ENCODE results near the gene CCL24. TPM values are rescaled to one million over a fixed set of nuclear protein-coding genes. Genes with fewer than 3 reads are reported as not detected.
A peak's percentile ranks its signal among the peaks of the same experiment; 100 is the strongest.
"Not testable (repeated sequence)": the region's sequence is repeated elsewhere in the genome, so short reads cannot be mapped to it uniquely, and the experiment has no call there.

CCL24 gene
- total and polyA plus RNA-seq, 2 donors (not counting 1 experiment from before 2014, with no cell fraction given), result not detected

DNA sequence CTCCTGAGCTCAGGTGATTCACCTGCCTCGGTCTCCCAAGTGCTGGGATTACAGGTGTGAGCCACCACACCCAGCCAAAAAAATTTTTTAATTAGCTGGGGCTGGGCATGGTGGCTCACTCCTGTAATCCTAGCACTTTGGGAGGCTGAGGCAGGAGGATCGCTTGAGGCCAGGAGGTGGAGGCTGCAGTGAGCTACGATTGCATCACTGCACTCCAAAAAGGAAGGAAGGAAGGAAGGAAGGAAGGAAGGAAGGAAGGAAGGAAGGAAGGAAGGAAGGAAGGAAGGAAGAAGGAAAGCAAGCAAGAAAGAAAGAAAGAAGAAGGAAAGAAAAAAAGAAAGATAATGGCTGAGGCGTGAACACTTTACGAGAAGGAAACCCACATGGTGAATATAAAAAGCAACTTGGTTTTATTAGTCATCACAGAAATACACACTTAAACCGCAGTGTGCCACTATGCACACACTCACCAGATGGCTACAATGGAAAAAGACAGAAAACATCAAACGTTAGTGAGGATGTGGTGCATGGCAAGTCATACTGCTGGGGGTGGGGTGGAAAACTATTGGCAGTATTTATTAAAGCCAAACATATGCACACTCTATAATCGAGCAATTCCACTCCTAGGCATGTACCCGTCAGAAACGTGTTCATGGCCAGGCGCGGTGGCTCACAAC lies 37.2 kb downstream of the CCL24 start:
- Histone ChIP-seq H3K9me3 (ENCODE audit: control insufficient read depth, insufficient read depth, low read depth, low read length) (no peaks in the 10 kb centered on the region), H3K9ac (ENCODE audit: insufficient read depth, low read length) (no peak overlapping the region), H3K27ac (ENCODE audit: insufficient read depth, low read length) (no peak overlapping the region), H3K4me1 (ENCODE audit: control insufficient read depth, extremely low read depth, insufficient read depth, low read length) (peaks cover 4% of the 10 kb centered on the region), H3K4me3 (replicated peaks in 1 of 4; ENCODE audit: control extremely low read depth in 1 of 4, insufficient read depth in 1 of 4, low read depth in 3 of 4, low read length in 4 of 4) (no peak overlapping the region), H2AFZ (ENCODE audit: low read length) (no peak overlapping the region), H3K4me2 (ENCODE audit: extremely low read depth, insufficient read depth, low read length) (no peak overlapping the region), H3K79me2 (ENCODE audit: control insufficient read depth, insufficient read depth, low read length) (no peaks in the 10 kb centered on the region), H3K27me3 (ENCODE audit: control insufficient read depth, insufficient read depth, low read length) (no peaks in the 10 kb centered on the region), H3K36me3 (ENCODE audit: control insufficient read depth, insufficient read depth, low read length) (no peaks in the 10 kb centered on the region), H4K20me1 (ENCODE audit: control insufficient read depth, extremely low read depth, insufficient read depth, low read length) (no peaks in the 10 kb centered on the region)
- DNase-seq (ENCODE audit: low read depth in 2 of 2), result peak; percentile 89 to 98
- no peak for TF ChIP-seq EZH2 (IDR thresholded peaks at IDR 0.05; ENCODE audit: low read length, missing control alignments)
- TF ChIP-seq, protein P1, sequence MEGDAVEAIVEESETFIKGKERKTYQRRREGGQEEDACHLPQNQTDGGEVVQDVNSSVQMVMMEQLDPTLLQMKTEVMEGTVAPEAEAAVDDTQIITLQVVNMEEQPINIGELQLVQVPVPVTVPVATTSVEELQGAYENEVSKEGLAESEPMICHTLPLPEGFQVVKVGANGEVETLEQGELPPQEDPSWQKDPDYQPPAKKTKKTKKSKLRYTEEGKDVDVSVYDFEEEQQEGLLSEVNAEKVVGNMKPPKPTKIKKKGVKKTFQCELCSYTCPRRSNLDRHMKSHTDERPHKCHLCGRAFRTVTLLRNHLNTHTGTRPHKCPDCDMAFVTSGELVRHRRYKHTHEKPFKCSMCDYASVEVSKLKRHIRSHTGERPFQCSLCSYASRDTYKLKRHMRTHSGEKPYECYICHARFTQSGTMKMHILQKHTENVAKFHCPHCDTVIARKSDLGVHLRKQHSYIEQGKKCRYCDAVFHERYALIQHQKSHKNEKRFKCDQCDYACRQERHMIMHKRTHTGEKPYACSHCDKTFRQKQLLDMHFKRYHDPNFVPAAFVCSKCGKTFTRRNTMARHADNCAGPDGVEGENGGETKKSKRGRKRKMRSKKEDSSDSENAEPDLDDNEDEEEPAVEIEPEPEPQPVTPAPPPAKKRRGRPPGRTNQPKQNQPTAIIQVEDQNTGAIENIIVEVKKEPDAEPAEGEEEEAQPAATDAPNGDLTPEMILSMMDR (conservative IDR thresholded peaks at IDR 0.05 in 1 of 2, IDR thresholded peaks at IDR 0.05 in 1 of 2; ENCODE audit: low read depth in 1 of 2, low read length in 2 of 2), result no peak

DNA sequence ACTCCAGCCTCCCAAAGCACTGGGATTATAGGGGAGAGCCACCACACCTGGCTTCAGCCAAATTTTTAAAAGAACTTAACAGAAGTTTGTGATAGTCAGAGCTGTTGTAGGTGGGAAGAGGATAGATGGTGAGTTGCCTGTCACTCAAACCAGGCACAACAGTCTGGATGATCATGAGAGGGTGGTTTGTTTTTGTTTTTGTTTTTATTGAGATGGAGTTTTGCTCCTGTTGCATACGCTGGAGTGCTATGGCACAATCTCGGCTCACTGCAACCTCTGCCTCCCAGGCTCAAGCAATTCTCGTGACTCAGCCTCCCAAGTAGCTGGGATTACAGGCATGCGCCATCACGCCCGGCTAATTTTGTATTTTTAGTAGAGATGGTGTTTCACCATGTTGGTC lies 39.6 kb downstream of the CCL24 start:
- not testable (repeated sequence) for H3K9me3 ChIP-seq (ENCODE audit: control insufficient read depth, insufficient read depth, low read depth, low read length); H3K36me3 ChIP-seq (ENCODE audit: control insufficient read depth, insufficient read depth, low read length); H3K4me2 ChIP-seq (ENCODE audit: extremely low read depth, insufficient read depth, low read length); H4K20me1 ChIP-seq (ENCODE audit: control insufficient read depth, extremely low read depth, insufficient read depth, low read length); H3K4me3 ChIP-seq (replicated peaks in 1 of 4; ENCODE audit: control extremely low read depth in 1 of 4, insufficient read depth in 1 of 4, low read depth in 3 of 4, low read length in 4 of 4); H3K79me2 ChIP-seq (ENCODE audit: control insufficient read depth, insufficient read depth, low read length); H3K27ac ChIP-seq (ENCODE audit: insufficient read depth, low read length); H3K27me3 ChIP-seq (ENCODE audit: control insufficient read depth, insufficient read depth, low read length); H3K4me1 ChIP-seq (ENCODE audit: control insufficient read depth, extremely low read depth, insufficient read depth, low read length); H2AFZ ChIP-seq (ENCODE audit: low read length); DNase-seq (ENCODE audit: low read depth in 2 of 2); H3K9ac ChIP-seq (ENCODE audit: insufficient read depth, low read length)

DNA sequence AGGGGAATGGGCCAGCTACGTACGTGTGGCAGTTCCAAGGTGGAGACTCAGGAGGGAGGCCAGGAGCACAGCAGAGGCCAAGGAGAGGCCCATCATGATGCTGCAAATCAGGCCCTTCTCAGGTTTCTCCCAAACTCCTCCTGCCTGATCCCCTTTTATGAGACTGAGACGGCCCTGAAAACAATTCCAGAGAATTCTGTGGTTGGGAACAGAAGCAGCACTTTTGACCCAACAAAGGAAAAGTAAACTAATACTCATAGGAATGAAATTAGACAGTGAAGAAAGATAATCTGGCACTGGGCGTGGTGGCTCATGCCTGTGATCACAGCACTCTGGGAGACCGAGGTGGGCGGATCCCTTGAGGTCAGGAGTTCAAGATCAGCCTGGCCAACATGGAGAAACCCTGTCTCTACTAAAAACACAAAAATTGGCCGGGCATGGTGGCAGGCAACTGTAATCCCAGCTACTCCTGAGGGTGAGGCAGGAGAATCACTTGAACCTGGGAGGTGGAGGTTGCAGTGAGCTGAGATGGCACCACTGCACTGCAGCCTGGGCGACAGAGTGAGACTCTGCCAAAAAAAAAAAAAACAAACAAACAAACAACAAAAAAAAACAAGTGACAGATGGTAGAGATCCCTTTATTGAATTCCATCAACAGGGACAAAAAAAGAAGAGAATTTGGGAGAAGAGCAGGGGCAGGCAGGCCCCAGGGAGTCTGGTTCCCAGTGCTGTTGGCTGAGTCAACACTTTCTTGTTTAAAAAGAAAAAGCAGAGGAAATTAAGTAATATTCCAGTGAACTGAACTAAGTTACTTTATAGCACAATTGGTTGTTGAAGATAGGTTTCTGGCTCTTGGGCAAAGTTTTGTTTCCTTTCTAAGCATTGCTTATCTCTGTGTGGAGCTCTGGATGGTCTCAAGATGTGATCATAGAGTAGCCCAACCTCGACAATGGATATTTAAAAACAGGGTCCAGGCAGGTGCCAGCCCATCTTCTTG lies 41.2 kb downstream of the CCL24 start, which contains the start of gene CCL26:
Gene CCL26, minus strand, starts transcription at position 131 of the 997 bp plus-strand sequence. Its CDS starts 35 bp downstream, at position 96.
- Histone ChIP-seq H3K36me3 (ENCODE audit: control insufficient read depth, insufficient read depth, low read length) (no peaks in the 10 kb centered on the region), H2AFZ (ENCODE audit: low read length) (no peak within 1 kb of the TSS), H3K79me2 (ENCODE audit: control insufficient read depth, insufficient read depth, low read length) (no peaks in the 10 kb centered on the region), H3K9me3 (ENCODE audit: control insufficient read depth, insufficient read depth, low read depth, low read length) (no peaks in the 10 kb centered on the region), H4K20me1 (ENCODE audit: control insufficient read depth, extremely low read depth, insufficient read depth, low read length) (no peaks in the 10 kb centered on the region), H3K4me2 (ENCODE audit: extremely low read depth, insufficient read depth, low read length) (peak within 1 kb of the TSS; percentile 8), H3K4me3 (replicated peaks in 1 of 4; ENCODE audit: control extremely low read depth in 1 of 4, insufficient read depth in 1 of 4, low read depth in 3 of 4, low read length in 4 of 4) (no peak within 1 kb of the TSS), H3K27me3 (ENCODE audit: control insufficient read depth, insufficient read depth, low read length) (no peaks in the 10 kb centered on the region), H3K9ac (ENCODE audit: insufficient read depth, low read length) (no peak within 1 kb of the TSS), H3K27ac (ENCODE audit: insufficient read depth, low read length) (peak within 1 kb of the TSS; percentile 75), H3K4me1 (ENCODE audit: control insufficient read depth, extremely low read depth, insufficient read depth, low read length) (peaks cover 6% of the 10 kb centered on the region)
- TF ChIP-seq, protein P1 (conservative IDR thresholded peaks at IDR 0.05 in 1 of 2, IDR thresholded peaks at IDR 0.05 in 1 of 2; ENCODE audit: low read depth in 1 of 2, low read length in 2 of 2), result no peak
- no peak for TF ChIP-seq EZH2 (IDR thresholded peaks at IDR 0.05; ENCODE audit: low read length, missing control alignments)
- peak; percentile 83 to 94 for DNase-seq (ENCODE audit: low read depth in 2 of 2)
